ENCODE results near the gene PRDM11.

Gene PRDM11

GRCh38 chr11:45166604-45166897, 20.1 kb downstream of the PRDM11 start:
- no peak overlapping the region for H3K4me3 ChIP-seq (ENCODE audit: low read depth, low read length)
- TF ChIP-seq, protein P1, sequence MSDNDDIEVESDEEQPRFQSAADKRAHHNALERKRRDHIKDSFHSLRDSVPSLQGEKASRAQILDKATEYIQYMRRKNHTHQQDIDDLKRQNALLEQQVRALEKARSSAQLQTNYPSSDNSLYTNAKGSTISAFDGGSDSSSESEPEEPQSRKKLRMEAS (IDR thresholded peaks at IDR 0.05; ENCODE audit: low read depth, low read length): no peak
- peak; percentile 2 for TF ChIP-seq CTCF (IDR thresholded peaks at IDR 0.05; ENCODE audit: low read depth, low read length)
- DNase-seq (ENCODE audit: low read depth): no peak

GRCh38 chr11:45167283-45167682, 20.8 kb downstream of the PRDM11 start:
- DNase-seq (ENCODE audit: low read depth): no peak
- no peak overlapping the region for H3K4me3 ChIP-seq (ENCODE audit: low read depth, low read length)
- no peak for TF ChIP-seq MYC (IDR thresholded peaks at IDR 0.05; ENCODE audit: low read depth, low read length)
- TF ChIP-seq POLR2A (IDR thresholded peaks at IDR 0.05; ENCODE audit: extremely low read depth, insufficient read length): no peak
- TF ChIP-seq, protein P1 (IDR thresholded peaks at IDR 0.05; ENCODE audit: low read depth, low read length): no peak
- TF ChIP-seq CTCF (IDR thresholded peaks at IDR 0.05; ENCODE audit: low read depth, low read length): no peak

DNA sequence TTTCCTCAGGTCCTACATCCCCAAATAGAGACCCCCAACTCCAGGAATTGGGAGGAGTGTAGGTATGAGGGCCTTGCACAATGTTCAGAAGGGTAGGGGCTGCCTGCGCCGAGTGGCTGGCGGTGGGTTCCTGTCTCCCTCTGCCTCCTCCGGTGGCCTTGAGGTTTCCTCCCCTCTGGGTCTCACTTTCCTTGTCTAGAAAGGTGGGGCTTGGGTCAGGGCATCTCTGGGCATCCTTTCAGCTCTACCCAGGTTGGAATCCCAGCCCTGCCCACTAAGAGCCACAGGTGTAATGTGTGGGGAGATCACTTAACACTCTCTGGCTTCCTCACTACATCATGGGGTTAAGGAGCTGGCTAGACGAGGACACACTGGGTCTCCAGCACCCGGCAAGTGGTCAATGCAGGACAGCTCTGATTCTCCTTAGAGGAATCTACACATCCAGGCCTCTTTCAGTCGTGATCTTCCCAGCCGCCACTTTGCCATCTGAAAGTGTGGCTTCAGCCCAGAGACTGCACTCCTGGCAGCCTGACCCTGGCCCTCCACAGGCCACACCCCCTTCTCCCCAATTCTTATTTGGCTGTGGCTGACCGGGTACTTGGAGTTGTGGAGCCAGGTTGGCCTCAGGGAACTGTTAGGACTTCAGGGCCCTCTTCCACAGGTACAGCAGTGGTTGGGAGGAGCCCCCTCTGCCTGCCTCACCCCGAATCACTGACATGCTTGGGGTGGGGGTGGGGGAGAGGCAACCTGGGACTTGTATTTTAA, 22.1 kb downstream of the PRDM11 start:
- DNase-seq (ENCODE audit: low read depth): no peak
- H3K4me3 ChIP-seq (ENCODE audit: low read depth, low read length): no peak overlapping the region
- TF ChIP-seq MYC (IDR thresholded peaks at IDR 0.05; ENCODE audit: low read depth, low read length) (no peak), POLR2A (IDR thresholded peaks at IDR 0.05; ENCODE audit: extremely low read depth, insufficient read length) (no peak), CTCF (IDR thresholded peaks at IDR 0.05; ENCODE audit: low read depth, low read length) (no peak)
- TF ChIP-seq, protein P1 (IDR thresholded peaks at IDR 0.05; ENCODE audit: low read depth, low read length): no peak

GRCh38 chr11:45169310-45170072, 23.1 kb downstream of the PRDM11 start:
- no peak for DNase-seq (ENCODE audit: low read depth)

GRCh38 chr11:45170484-45170883, 24.0 kb downstream of the PRDM11 start:
- H3K4me3 ChIP-seq (ENCODE audit: low read depth, low read length): no peak overlapping the region
- TF ChIP-seq, protein P1 (IDR thresholded peaks at IDR 0.05; ENCODE audit: low read depth, low read length): no peak
- TF ChIP-seq POLR2A (IDR thresholded peaks at IDR 0.05; ENCODE audit: extremely low read depth, insufficient read length) (no peak), CTCF (IDR thresholded peaks at IDR 0.05; ENCODE audit: low read depth, low read length) (no peak), MYC (IDR thresholded peaks at IDR 0.05; ENCODE audit: low read depth, low read length) (no peak)
- no peak for DNase-seq (ENCODE audit: low read depth)

More at GRCh38 chr11:45169310-45170072, 23.1 kb downstream of the PRDM11 start:
- no peak overlapping the region for H3K4me3 ChIP-seq (ENCODE audit: low read depth, low read length)
- TF ChIP-seq POLR2A (IDR thresholded peaks at IDR 0.05; ENCODE audit: extremely low read depth, insufficient read length) (no peak), MYC (IDR thresholded peaks at IDR 0.05; ENCODE audit: low read depth, low read length) (no peak), CTCF (IDR thresholded peaks at IDR 0.05; ENCODE audit: low read depth, low read length) (no peak)
- TF ChIP-seq, protein P1 (IDR thresholded peaks at IDR 0.05; ENCODE audit: low read depth, low read length): no peak
